Neuron (in vitro differentiated cells): ENCODE results near the gene SLC13A2.

Experiments
- H2AFZ ChIP-seq: one replicate; pipeline ENCODE4 v1.6.1; 2013; ENCODE audit warnings: low read depth, mild to moderate bottlenecking, inconsistent platforms, low read length, moderate library complexity
- H3K27me3 ChIP-seq: one replicate; pipeline ENCODE4 v1.6.1; 2013; ENCODE audit warnings: low read length; ENCODE audit not compliant: insufficient read depth
- H3K36me3 ChIP-seq: one replicate; pipeline ENCODE4 v1.6.1; 2013; ENCODE audit warnings: low read length; ENCODE audit not compliant: insufficient read depth
- H3K4me1 ChIP-seq: one replicate; pipeline ENCODE4 v1.6.1; 2013; ENCODE audit warnings: low read length; ENCODE audit not compliant: insufficient read depth
- H3K4me3 ChIP-seq: 2 replicates; pipeline ENCODE4 v1.5.1; 2013; ENCODE audit warnings: mild to moderate bottlenecking, low read length, moderate library complexity
- H3K9me3 ChIP-seq: one replicate; pipeline ENCODE4 v1.6.1; 2013; ENCODE audit warnings: low read length

Gene SLC13A2

DNA sequence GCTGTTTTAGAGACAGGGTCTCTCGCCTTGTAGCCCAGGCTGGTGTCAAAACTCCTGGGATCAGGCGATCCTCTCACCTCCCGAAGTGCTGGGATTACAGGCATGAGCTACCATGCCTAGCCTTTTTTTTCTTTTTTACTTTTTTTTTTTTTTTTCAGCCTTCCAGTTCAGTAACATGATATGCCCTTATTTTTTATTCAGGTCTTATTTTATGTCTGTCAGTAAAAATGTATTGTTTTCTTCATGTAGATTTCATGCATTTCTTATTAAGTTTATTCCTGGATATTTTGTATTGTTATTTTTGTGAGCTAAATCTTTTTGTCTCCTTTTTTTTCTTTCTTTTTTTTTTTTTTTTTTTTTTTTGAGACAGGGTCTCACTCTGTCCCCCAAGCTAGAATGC lies 30.0 kb downstream of the SLC13A2 start:
- H3K9me3 ChIP-seq, result no peaks in the 10 kb centered on the region
- H3K36me3 ChIP-seq, result no peaks in the 10 kb centered on the region
- H2AFZ ChIP-seq, result no peak overlapping the region
- no peak overlapping the region for H3K4me3 ChIP-seq
- peaks cover 29% of the 10 kb centered on the region for H3K27me3 ChIP-seq
- H3K4me1 ChIP-seq, result no peaks in the 10 kb centered on the region

DNA sequence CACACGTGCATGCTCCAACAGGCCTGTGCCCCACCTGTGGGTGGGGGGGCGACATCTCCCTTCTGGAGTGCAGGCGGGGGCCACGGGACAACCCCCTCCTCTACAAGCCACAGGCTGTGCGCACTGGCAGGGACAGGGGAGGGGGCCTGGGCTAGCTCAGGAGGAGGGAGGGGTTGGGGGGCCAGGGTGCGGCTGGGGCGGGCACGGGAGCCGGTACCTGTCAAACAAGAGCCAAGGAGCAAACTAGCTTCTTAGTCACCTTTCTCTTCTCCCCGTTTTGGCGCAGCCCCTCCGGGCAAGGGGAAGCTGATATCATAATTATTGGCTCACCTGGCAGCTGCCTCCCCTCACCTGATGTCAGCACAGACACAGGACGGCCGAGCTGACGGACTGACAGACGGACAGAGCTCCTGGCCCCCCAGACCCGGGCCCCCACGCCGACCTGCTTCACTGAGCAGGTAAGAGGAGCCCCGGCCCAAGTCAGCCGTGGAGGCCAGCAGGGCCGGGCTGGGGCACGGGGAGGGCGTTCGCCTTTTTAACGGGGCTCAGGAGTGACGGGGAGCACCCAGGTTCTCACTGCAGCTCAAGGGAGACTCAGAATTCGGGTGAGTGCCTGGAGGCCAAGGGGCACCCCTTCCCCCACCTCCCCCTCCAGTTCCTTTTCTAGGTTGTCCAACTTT lies 32.7 kb downstream of the SLC13A2 start, which contains the start of gene FOXN1:
Gene FOXN1, plus strand, starts transcription at position 363 of the 680 bp plus-strand sequence. CDS start 17,622 bp downstream, outside the sequence.
- H3K4me1 ChIP-seq, result no peaks in the 10 kb centered on the region
- H3K27me3 ChIP-seq, result peaks cover 42% of the 10 kb centered on the region

DNA sequence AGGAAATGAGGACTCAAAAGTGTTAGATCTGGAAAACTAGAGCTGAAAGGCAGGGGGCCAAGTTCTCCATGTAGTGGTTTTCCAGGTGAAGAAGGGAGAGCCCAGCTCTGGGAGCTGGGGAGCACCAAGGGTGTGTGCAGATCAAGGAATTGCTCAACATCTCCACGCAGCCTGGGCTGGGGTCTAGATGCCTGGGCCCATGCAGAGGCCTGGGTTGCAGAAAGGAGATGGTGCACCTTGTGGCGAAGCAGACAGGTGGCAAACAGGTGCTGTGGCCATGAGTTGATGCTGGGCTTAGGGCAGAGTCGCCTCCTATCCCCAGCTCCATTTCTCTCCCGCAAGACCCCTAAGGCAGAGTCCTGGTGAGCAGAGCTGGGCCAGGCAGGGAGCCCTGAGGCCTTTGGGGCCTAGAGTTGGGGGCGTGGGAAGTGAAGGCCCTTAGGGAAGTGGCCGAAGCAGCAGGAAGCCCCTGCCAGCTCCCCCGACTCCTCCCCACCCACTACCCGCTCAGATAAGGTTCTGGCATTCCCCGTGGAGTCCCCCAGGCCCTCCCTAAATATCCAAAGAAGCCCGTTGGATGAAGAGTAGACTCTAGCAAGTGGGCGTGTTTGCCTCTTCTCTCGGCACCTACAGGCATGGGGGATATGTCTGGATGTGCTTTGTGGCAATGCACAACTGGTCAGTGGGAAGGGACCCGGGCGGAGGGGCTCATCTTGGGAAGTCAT lies 33.5 kb downstream of the SLC13A2 start:
- Histone ChIP-seq H3K27me3 (peaks cover 50% of the 10 kb centered on the region), H3K9me3 (no peaks in the 10 kb centered on the region), H2AFZ (no peak overlapping the region), H3K36me3 (no peaks in the 10 kb centered on the region), H3K4me1 (no peaks in the 10 kb centered on the region), H3K4me3 (no peak overlapping the region)

More for the DNA sequence above, 32.7 kb downstream of the SLC13A2 start, which contains the start of gene FOXN1:
- Histone ChIP-seq H2AFZ (no peak within 1 kb of the TSS), H3K4me3 (no peak within 1 kb of the TSS), H3K9me3 (no peaks in the 10 kb centered on the region), H3K36me3 (no peaks in the 10 kb centered on the region)

DNA sequence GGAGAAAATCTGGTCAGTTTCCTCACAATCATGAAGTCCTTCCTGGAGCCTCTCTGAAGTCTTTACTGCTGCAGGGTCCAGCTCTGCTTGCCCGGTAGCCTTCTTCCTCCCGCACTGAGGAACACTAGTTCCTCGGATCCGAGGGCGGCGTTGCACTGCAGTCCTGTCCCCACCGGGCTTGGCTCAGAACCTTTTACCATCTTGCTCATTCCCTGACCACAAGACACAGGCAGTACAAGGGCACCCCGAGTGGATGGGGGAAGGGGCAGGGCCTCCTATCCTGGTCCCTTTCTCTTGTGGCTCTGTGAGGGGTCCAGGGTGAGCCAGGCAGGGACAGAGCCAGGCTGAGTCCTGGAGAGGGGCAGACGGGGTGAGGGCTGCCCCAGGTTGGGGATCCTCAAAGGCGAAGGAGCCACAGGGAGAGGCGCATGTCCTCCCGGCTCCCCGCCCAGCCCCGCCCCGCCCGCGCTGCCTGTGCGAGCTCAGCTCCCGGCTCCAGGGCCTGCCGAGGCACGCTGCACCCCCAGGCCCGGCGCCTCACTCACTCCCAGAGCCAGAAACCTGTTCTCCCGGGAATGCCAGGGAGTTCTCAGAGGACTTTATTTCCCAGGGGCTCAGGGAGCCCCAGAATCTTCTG lies 34.2 kb downstream of the SLC13A2 start:
- Histone ChIP-seq H2AFZ (no peak overlapping the region), H3K4me1 (no peaks in the 10 kb centered on the region), H3K36me3 (no peaks in the 10 kb centered on the region), H3K4me3 (no peak overlapping the region), H3K27me3 (peaks cover 56% of the 10 kb centered on the region), H3K9me3 (no peaks in the 10 kb centered on the region)

DNA sequence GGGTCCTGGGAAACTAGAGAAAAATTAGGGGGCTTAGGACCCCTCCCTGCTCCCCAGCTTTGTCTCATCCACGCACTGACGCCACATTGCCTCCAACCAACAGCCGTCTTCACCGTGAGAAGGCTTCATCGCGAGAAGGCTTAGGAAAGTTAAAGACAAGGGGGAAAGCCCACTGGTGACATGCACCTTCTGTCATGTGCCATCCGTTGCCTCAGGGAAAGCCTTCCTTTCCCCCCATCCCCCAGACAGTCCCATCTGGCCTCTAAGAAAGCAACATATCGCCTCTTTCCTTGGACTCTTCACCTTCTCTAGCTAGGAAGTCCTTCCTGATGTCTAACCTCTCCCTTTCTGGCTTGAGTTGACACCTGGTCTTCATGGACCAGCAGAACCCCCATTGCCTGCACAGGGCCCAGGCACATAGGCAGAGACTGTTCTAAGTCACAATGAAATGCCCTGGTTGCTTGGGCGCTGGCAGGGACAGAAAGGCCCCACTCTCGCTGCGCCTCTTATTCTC lies 34.8 kb downstream of the SLC13A2 start:
- Histone ChIP-seq H3K4me1 (no peaks in the 10 kb centered on the region), H2AFZ (no peak overlapping the region), H3K27me3 (peaks cover 57% of the 10 kb centered on the region), H3K4me3 (no peak overlapping the region), H3K9me3 (no peaks in the 10 kb centered on the region), H3K36me3 (no peaks in the 10 kb centered on the region)

DNA sequence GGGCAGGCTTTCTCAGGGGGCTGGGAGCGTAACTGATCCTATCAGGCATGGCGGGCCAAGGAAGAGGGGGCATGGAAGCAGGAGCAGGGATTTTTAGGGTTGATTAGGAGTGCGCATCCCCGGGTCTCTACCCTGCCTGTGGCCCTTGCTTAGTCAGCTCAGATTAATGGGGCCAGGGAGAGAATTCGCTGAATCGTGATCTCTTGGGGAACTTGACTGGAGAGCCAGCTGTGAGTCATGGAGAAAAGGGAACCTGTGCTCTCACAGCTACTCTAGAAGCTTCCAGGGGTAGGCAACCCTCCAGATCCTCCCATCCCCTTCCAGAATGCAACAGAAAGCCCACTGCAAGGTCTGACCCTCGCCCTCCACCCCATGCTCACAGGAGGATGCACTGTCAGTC lies 36.3 kb downstream of the SLC13A2 start:
- H3K4me1 ChIP-seq, result no peaks in the 10 kb centered on the region
- no peaks in the 10 kb centered on the region for H3K36me3 ChIP-seq
- no peak overlapping the region for H3K4me3 ChIP-seq
- no peaks in the 10 kb centered on the region for H3K9me3 ChIP-seq
- H2AFZ ChIP-seq, result no peak overlapping the region
- peaks cover 57% of the 10 kb centered on the region for H3K27me3 ChIP-seq

DNA sequence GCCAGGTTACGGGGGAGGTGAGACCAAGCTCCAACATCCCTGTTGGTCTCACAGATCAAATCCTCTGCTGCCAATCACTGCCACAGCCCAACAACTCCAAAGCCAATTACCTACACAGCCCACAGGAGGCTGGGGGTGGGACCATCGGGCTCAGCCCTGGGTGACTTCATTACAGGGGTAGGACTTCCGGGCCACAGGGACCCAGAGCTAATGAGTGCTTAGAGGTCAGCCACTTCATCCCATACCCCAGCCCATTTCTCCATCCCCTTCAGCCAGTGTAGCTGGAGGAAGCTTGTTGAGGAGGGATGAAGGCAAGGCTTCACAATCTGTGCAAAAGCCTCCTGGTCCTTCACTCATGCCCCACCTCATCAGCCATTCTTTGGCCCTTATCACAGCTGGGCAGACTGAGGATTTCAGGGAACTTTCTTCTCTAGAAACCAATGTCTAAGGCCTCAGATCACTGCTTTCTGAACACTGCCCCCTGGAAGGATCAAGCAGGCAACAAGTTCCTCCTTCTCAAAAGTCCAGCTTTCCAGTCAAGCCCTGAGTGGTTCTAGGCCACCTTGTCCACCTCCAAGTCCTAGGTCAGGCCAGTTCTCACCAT lies 38.5 kb downstream of the SLC13A2 start:
- no peaks in the 10 kb centered on the region for H3K9me3 ChIP-seq
- H3K4me1 ChIP-seq, result no peaks in the 10 kb centered on the region
- H2AFZ ChIP-seq, result no peak overlapping the region
- no peaks in the 10 kb centered on the region for H3K36me3 ChIP-seq
- no peak overlapping the region for H3K4me3 ChIP-seq
- peaks cover 43% of the 10 kb centered on the region for H3K27me3 ChIP-seq

DNA sequence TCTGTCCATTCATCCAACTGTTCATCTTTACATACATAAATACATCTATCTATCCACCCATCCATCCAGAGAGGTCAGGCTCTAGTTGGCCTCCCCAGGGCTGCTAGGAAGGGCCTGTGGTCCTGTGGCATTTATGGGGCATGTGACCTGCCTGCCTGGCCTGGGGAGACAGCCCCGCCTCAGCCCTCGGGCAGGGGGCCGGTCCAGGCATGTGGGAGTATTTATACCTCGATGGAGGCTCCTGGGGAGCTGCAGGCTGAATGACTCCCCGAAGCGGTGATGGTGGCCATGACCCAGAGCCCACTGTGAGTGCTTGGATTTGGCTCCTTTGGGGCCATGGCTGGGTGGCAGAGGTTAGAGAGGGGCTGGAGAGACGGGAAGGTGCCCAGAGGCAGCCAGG lies 40.0 kb downstream of the SLC13A2 start:
- peaks cover 31% of the 10 kb centered on the region for H3K27me3 ChIP-seq
- no peak overlapping the region for H3K4me3 ChIP-seq
- no peaks in the 10 kb centered on the region for H3K9me3 ChIP-seq
- H3K4me1 ChIP-seq, result no peaks in the 10 kb centered on the region
- no peaks in the 10 kb centered on the region for H3K36me3 ChIP-seq
- H2AFZ ChIP-seq, result no peak overlapping the region

DNA sequence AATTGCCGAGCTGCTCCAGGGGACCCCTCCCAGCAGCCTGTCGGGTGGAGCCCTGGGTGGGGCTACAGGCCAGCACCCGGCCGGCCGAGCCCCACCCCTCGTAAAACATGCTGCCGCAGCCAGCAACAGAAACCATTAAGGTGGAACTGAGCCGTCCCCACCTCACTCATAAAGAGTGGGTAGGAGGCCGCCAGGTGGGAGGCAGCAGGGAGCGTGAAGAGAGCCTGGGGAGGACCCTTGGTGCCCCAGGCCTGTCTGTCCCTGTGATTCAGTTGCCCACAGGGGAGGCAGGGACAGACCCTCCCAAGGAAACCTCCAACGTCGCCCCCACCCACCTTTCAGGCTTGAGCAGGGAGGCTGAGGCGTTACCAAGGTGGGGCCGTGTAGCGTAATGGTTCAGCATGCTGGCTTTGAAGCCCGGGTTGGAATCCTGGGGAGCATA lies 41.1 kb downstream of the SLC13A2 start:
- no peaks in the 10 kb centered on the region for H3K4me1 ChIP-seq
- H3K9me3 ChIP-seq, result no peaks in the 10 kb centered on the region
- H3K36me3 ChIP-seq, result no peaks in the 10 kb centered on the region
- H3K27me3 ChIP-seq, result peaks cover 21% of the 10 kb centered on the region
- no peak overlapping the region for H2AFZ ChIP-seq
- H3K4me3 ChIP-seq, result no peak overlapping the region

DNA sequence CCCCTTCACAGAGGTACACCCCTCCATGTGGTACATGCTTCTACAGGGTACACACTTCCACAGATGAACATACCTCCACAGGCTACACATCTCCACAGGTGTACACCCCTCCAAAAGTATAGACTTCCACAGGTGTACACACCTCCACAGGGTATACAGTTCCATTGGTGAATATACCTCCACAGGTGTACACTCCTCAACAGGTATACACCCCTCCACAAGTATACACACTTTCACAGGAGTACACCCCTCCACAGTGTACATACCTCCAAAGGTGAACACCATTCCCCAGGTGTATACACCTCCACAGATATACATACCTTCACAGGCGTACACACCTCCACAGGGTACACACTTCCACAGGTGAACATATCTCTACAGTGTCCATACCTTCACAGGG lies 42.1 kb downstream of the SLC13A2 start:
- H3K4me3 ChIP-seq, result no peak overlapping the region
- H3K4me1 ChIP-seq, result no peaks in the 10 kb centered on the region
- no peaks in the 10 kb centered on the region for H3K9me3 ChIP-seq
- no peaks in the 10 kb centered on the region for H3K36me3 ChIP-seq
- H2AFZ ChIP-seq, result no peak overlapping the region
- peaks cover 21% of the 10 kb centered on the region for H3K27me3 ChIP-seq

DNA sequence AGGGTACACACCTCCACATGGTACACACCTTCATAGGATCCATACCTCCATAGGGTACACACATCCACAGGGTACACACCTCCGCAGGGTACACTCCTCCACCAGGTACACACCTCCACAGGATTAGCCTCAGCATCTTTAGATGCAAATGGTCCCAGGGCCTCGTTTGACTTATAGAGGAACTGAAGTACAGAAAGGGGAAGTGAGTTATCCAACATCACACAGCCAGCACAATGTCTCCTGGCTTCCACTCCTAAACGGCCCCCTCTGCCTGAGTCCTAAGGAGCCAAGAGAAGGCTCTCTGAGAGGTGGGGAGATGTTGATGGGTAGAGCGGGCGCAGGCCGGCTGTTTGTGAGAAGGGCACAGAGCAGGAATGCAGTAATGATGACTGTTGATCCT lies 44.7 kb downstream of the SLC13A2 start:
- Histone ChIP-seq H3K36me3 (no peaks in the 10 kb centered on the region), H3K27me3 (peaks cover 15% of the 10 kb centered on the region), H3K9me3 (no peaks in the 10 kb centered on the region), H2AFZ (no peak overlapping the region), H3K4me1 (no peaks in the 10 kb centered on the region), H3K4me3 (no peak overlapping the region)

DNA sequence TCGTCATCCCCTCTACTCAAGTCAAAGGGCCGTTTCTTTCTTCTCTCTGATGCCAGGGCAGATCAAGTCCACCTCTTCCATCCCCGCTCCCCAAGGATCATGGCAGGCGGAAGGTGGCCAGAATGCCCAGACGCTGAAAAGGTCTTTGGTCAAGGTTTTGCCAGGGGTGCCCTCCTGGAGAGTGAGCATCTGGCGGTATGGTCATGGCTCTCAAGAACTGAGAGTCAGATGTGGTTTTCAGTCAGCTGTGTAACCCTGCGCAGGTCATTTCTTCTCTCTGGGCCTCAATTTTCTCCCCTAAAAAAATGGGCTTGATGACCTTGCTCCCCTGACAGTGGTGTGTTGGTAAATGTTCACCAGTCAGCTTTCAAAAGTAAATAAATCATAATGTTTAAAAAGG lies 45.1 kb downstream of the SLC13A2 start:
- Histone ChIP-seq H3K36me3 (no peaks in the 10 kb centered on the region), H3K4me1 (no peaks in the 10 kb centered on the region), H3K27me3 (peaks cover 15% of the 10 kb centered on the region), H2AFZ (no peak overlapping the region), H3K4me3 (no peak overlapping the region), H3K9me3 (no peaks in the 10 kb centered on the region)

DNA sequence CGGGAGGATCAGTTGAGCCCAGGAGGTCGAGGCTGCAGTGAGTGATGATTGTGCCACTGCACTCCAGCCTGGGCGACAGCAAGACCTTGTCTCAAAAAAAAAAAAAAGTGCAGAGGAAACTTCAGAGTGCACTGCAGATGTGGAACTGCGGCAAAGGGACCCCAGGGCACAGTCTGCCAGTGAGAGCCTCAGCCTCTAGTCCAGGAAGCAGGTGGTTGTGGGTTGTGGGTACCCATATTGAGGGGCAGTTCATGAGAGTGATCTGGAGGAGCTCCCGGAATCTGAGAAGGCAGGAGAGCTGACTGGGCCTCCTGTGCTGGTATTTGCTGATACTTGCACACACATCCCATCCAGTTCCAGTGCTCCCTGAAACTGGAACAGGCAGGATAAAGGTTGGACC lies 45.8 kb downstream of the SLC13A2 start:
- Histone ChIP-seq H2AFZ (no peak overlapping the region), H3K9me3 (no peaks in the 10 kb centered on the region), H3K4me1 (no peaks in the 10 kb centered on the region), H3K36me3 (no peaks in the 10 kb centered on the region), H3K4me3 (no peak overlapping the region), H3K27me3 (peaks cover 15% of the 10 kb centered on the region)
